Esophagus muscularis mucosa (tissue), 4 donors: ENCODE measurements around the gene GRIK4. TPM values are rescaled to one million over a fixed set of nuclear protein-coding genes. Genes with fewer than 3 reads are reported as not detected.

Experiments
- DNase-seq: peaks from one replicate; pipeline ENCODE4 v3.0.0-alpha.2; 2017; ENCODE audit errors: extremely low spot score
- H3K27ac ChIP-seq, 4 donors: fragments of 200-600 bp; sonication (generic); replicated peaks in 1 of 4; 1 replicate in 3 of 4; 2 replicates in 1 of 4; pipeline ENCODE4 v1.5.1; 2016 to 2019; ENCODE audit warnings: mild to moderate bottlenecking in 1 of 4
- H3K27me3 ChIP-seq, 4 donors: fragments of 200-600 bp; sonication (generic); one replicate each; pipeline versions ENCODE4 v1.5.1 to v1.6.0; 2016 to 2019
- H3K36me3 ChIP-seq, 4 donors: fragments of 200-600 bp; sonication (generic); one replicate each; pipeline ENCODE4 v1.5.1; 2016 to 2019
- H3K4me1 ChIP-seq, 4 donors: fragments of 200-600 bp; sonication (generic); one replicate each; pipeline ENCODE4 v1.5.1; 2016 to 2019
- H3K4me3 ChIP-seq, 4 donors: fragments of 200-600 bp; sonication (generic); 1 replicate in 2 of 4; 2 replicates in 2 of 4; pipeline ENCODE4 v1.5.1; 2016 to 2019; ENCODE audit warnings: mild to moderate bottlenecking in 4 of 4, moderate library complexity in 1 of 4
- H3K9me3 ChIP-seq, 4 donors: fragments of 200-600 bp; sonication (generic); 1 replicate in 3 of 4; 2 replicates in 1 of 4; pipeline ENCODE4 v1.5.1; 2016 to 2019
- EP300 ChIP-seq: sonication (generic); formaldehyde crosslinking; IDR thresholded peaks from one replicate; pipeline ENCODE4 v1.6.1; 2017; ENCODE audit warnings: antibody characterized with exemption
- POLR2A ChIP-seq: fragments of 450-650 bp; IDR thresholded peaks from one replicate; pipeline ENCODE4 v1.6.1; 2017; ENCODE audit warnings: antibody characterized with exemption, moderate library complexity, mild to moderate bottlenecking, low read depth
- POLR2AphosphoS5 ChIP-seq, 2 donors: sonication (generic); formaldehyde crosslinking; IDR thresholded peaks; one replicate each; pipeline ENCODE4 v1.6.1; 2017; ENCODE audit warnings: antibody characterized with exemption in 2 of 2
- WGBS: methylation state at CpG from one replicate; pipeline ENCODE4 v1.1.5; 2018; 5-methylcytosine and 5-hydroxymethylcytosine counted together
- intact Hi-C: fragments of 100-400 bp; cut with DNase I; formaldehyde crosslinking; loops from one replicate; pipeline ENCODE4 v1.15.1; 2023
- total RNA-seq, 4 donors: library from RNA; depleted of rRNA; stranded (reverse); fragments of >200 nt; gene quantifications; one replicate each; pipeline versions ENCODE4 v1.1.0 to v1.2.1, GENCODE V29; 2016
- TF ChIP-seq, protein P1 (sequence below), 3 experiments: fragments of 200-600 bp in 2 of 3; fragments of 450-650 bp in 1 of 3; sonication (generic) in 2 of 3; IDR thresholded peaks; one replicate each; pipeline ENCODE4 v1.5.1; 2017 to 2019; ENCODE audit warnings: antibody characterized with exemption in 3 of 3, mild to moderate bottlenecking in 2 of 3, moderate library complexity in 1 of 3

The GRIK4 gene
- total RNA-seq, 4 donors from 2014 or later, result 0.13 to 0.83 (median 0.43) TPM

DNA sequence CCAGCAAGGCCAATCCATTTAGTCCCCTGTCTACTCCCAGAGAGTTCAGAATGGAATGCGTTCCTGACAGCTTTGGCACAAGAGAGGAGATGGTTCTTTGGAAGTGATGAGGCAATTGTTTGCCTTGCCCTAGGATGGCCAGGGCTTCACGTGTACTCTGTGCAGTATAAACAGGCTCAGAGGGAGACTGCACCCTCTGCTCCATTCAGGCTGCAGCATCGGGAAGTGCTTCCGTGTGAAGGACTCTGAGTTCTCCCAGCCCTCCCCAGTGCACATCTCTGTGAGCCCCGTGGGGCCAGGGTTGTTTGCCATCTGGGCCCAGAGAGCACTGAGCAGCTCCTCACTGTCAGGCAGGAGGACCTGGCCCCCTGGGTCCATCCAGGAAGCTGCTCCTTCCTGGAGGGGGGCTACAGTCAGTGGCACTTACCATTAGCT, 297.1 kb downstream of the GRIK4 start:
- no peak for DNase-seq
- H3K27ac ChIP-seq, result no peak overlapping the region
- no peaks in the 10 kb centered on the region for H3K36me3 ChIP-seq
- 48% methylated on average over 5 of the region's 5 CpGs for WGBS
- no peak overlapping the region for H3K4me3 ChIP-seq
- H3K9me3 ChIP-seq, result no peaks in the 10 kb centered on the region
- H3K27me3 ChIP-seq, result peaks cover 0 to 28% (median 0%) of the 10 kb centered on the region in 4 donors
- intact Hi-C loops, result no loop called here
- TF ChIP-seq, protein P1, sequence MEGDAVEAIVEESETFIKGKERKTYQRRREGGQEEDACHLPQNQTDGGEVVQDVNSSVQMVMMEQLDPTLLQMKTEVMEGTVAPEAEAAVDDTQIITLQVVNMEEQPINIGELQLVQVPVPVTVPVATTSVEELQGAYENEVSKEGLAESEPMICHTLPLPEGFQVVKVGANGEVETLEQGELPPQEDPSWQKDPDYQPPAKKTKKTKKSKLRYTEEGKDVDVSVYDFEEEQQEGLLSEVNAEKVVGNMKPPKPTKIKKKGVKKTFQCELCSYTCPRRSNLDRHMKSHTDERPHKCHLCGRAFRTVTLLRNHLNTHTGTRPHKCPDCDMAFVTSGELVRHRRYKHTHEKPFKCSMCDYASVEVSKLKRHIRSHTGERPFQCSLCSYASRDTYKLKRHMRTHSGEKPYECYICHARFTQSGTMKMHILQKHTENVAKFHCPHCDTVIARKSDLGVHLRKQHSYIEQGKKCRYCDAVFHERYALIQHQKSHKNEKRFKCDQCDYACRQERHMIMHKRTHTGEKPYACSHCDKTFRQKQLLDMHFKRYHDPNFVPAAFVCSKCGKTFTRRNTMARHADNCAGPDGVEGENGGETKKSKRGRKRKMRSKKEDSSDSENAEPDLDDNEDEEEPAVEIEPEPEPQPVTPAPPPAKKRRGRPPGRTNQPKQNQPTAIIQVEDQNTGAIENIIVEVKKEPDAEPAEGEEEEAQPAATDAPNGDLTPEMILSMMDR (IDR thresholded peaks at IDR 0.05), result no peak
- no peak for TF ChIP-seq POLR2A
- TF ChIP-seq POLR2AphosphoS5 (IDR thresholded peaks at IDR 0.05), result no peak
- no peaks in the 10 kb centered on the region for H3K4me1 ChIP-seq

DNA sequence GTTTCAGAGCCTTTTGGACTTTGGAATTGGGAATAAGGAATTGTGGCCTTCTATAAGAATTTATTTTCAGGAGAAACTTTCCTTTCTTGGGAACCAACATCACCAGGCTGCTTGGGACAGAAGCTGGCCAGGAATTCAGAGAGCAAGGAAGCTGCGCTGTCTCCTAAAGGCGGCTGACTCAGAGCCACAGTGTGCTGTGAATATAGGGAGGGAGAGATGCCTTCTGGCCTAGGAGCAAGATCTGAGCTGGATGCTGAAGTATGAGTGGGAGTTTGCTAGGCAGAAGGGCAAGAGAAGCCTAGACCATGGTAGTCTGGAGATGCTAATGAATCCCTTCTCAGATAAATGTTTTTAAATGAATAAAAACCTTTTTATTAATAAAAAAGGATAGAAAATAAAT, 298.7 kb downstream of the GRIK4 start:
- 96% methylated on average over 2 of the region's 2 CpGs for WGBS
- peaks cover 0 to 25% (median 0%) of the 10 kb centered on the region in 4 donors for H3K27me3 ChIP-seq
- H3K9me3 ChIP-seq, result no peaks in the 10 kb centered on the region
- H3K4me3 ChIP-seq, result no peak overlapping the region
- no peaks in the 10 kb centered on the region for H3K36me3 ChIP-seq
- intact Hi-C loops, result no loop called here
- TF ChIP-seq POLR2A (no peak), POLR2AphosphoS5 (IDR thresholded peaks at IDR 0.05) (no peak), EP300 (no peak)
- TF ChIP-seq, protein P1 (IDR thresholded peaks at IDR 0.05), result no peak
- H3K27ac ChIP-seq, result no peak overlapping the region
- no peak for DNase-seq
- H3K4me1 ChIP-seq, result no peaks in the 10 kb centered on the region

DNA sequence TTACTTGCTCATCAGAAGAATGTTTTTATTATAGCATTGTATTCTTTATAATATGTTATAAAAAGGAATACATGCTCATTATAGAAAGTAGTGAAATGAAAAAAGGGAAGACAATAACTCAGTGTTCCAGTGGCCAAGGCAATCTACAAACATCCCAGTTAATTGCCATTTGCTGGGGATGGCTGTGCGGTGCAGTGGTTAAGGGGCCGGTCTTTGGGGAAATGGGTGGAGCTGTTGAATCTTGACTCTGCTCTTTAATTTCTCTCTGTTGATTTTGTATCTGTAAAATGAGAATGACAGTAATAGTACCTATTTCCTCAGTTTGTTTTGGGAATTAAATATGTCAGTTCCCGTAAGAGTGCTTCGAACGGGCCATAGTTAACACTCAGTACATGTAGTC, 299.7 kb downstream of the GRIK4 start:
- TF ChIP-seq, protein P1 (IDR thresholded peaks at IDR 0.05), result no peak
- Histone ChIP-seq H3K9me3 (no peaks in the 10 kb centered on the region), H3K36me3 (no peaks in the 10 kb centered on the region), H3K4me3 (no peak overlapping the region), H3K4me1 (no peaks in the 10 kb centered on the region), H3K27me3 (peaks cover 0 to 18% (median 0%) of the 10 kb centered on the region in 4 donors), H3K27ac (no peak overlapping the region)
- 93% methylated on average over 5 of the region's 5 CpGs for WGBS
- DNase-seq, result no peak
- intact Hi-C loops, result no loop called here

DNA sequence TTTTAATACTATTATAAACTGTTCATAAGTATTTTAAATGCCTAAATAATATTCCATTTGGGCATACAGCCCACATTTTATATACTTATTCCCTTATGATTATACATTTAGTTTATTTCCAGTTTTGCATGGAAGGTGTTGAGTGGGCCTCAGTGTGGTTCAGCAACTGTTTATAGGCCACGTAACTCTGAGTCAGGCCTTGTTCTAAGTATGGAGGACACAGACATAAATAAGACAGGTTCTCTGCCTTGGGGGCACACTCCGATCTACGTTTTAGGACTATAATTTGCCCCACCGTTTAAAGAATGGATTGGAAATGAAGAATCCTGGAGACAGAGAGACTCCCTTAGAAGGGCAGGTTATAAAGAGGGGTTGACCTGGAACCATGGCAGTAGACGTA, 300.2 kb downstream of the GRIK4 start:
- Histone ChIP-seq H3K36me3 (no peaks in the 10 kb centered on the region), H3K27ac (no peak overlapping the region), H3K9me3 (no peaks in the 10 kb centered on the region), H3K4me3 (no peak overlapping the region), H3K27me3 (peaks cover 0 to 17% (median 0%) of the 10 kb centered on the region in 4 donors), H3K4me1 (no peaks in the 10 kb centered on the region)
- intact Hi-C loops, result no loop called here
- WGBS, result 89% methylated on average over 5 of the region's 5 CpGs
- TF ChIP-seq POLR2AphosphoS5 (IDR thresholded peaks at IDR 0.05) (no peak), POLR2A (no peak), EP300 (no peak)
- TF ChIP-seq, protein P1 (IDR thresholded peaks at IDR 0.05), result no peak
- no peak for DNase-seq

DNA sequence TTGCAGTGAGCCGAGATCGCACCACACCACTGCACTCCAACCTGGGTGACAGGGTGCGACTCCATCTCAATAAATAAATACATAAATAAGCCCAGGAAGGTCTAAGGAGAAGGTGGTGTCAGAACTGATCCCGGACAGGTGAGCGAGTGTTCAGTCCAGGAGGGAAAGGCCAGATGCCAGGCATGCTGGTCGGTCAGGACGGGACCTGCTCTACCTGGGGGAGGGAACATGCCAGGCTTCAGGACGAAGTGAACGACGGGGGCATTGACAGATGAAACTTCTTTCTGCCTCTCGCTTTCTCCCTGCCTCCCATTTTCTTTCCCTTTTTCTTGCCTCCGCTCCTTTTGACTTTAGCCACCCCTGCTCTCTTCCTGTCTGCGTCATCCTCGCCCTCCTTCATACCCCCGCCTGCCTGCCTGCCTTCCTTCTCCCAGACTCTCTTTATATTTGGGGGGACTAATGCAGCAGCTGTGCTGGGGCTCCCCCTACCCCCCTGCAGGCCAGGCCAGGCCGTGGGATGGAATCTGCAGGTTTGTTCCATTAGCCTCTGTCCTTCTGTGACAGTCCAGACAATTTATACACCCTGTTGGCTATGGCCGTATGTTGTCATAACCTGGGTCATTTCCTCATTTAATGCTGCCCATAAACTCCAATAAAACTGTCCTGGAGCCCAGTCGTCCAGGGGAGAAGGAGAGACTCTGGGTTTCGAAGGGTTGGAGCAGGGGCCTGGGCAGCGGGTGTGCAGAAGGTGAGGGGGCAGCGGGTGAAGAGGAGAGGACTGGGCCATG, 303.2 kb downstream of the GRIK4 start:
- no peaks in the 10 kb centered on the region for H3K9me3 ChIP-seq
- 84% methylated on average over 21 of the region's 21 CpGs for WGBS
- no peaks in the 10 kb centered on the region for H3K36me3 ChIP-seq
- no peaks in the 10 kb centered on the region for H3K4me1 ChIP-seq
- H3K27ac ChIP-seq, result no peak overlapping the region
- no peak overlapping the region for H3K4me3 ChIP-seq
- DNase-seq, result no peak
- TF ChIP-seq, protein P1 (IDR thresholded peaks at IDR 0.05), result no peak
- TF ChIP-seq EP300 (no peak), POLR2AphosphoS5 (IDR thresholded peaks at IDR 0.05) (no peak), POLR2A (no peak)
- intact Hi-C loops, result no loop called here
- H3K27me3 ChIP-seq, result peaks cover 0 to 22% (median 0%) of the 10 kb centered on the region in 4 donors
